ENCODE results near the gene APLN.

The APLN gene

GRCh38 chrX:129636175-129636681 lies 18.5 kb downstream of the APLN start:
- no peak for DNase-seq (ENCODE audit: low read depth in 1 of 2, low spot score in 1 of 2)
- no peak overlapping the region for H3K4me3 ChIP-seq (replicated peaks; ENCODE audit: insufficient read depth, low read length)
- no peaks in the 10 kb centered on the region for H3K27me3 ChIP-seq (ENCODE audit: insufficient read depth, poor library complexity, severe bottlenecking)
- TF ChIP-seq GABPA (IDR thresholded peaks at IDR 0.05; ENCODE audit: low read depth), result no peak
- no peak for TF ChIP-seq POLR2AphosphoS5 (IDR thresholded peaks at IDR 0.05; ENCODE audit: low read depth)
- TF ChIP-seq CTCF (IDR thresholded peaks at IDR 0.05; ENCODE audit: insufficient read depth, low read length), result no peak
- TF ChIP-seq SPI1 (IDR thresholded peaks at IDR 0.05; ENCODE audit: borderline replicate concordance, low read depth), result no peak
- no peak for TF ChIP-seq REST (IDR thresholded peaks at IDR 0.05; ENCODE audit: insufficient replicate concordance, low read depth)
- H3K27ac ChIP-seq (replicated peaks), result no peak overlapping the region

- Histone ChIP-seq H3K4me3 (replicated peaks; ENCODE audit: insufficient read depth, low read length) (no peak overlapping the region), H3K27me3 (ENCODE audit: insufficient read depth, poor library complexity, severe bottlenecking) (no peaks in the 10 kb centered on the region), H3K27ac (replicated peaks) (no peak overlapping the region)
- TF ChIP-seq CTCF (IDR thresholded peaks at IDR 0.05; ENCODE audit: insufficient read depth, low read length) (no peak), SPI1 (IDR thresholded peaks at IDR 0.05; ENCODE audit: borderline replicate concordance, low read depth) (no peak)
- no peak for DNase-seq (ENCODE audit: low read depth in 1 of 2, low spot score in 1 of 2)
Measured at GRCh38 chrX:129634541-129634940, 20.2 kb downstream of the APLN start.

GRCh38 chrX:129632443-129632842 lies 22.3 kb downstream of the APLN start:
- Histone ChIP-seq H3K27ac (replicated peaks) (no peak overlapping the region), H3K27me3 (ENCODE audit: insufficient read depth, poor library complexity, severe bottlenecking) (no peaks in the 10 kb centered on the region), H3K4me3 (replicated peaks; ENCODE audit: insufficient read depth, low read length) (no peak overlapping the region)
- DNase-seq (ENCODE audit: low read depth in 1 of 2, low spot score in 1 of 2), result no peak
- TF ChIP-seq POLR2AphosphoS5 (IDR thresholded peaks at IDR 0.05; ENCODE audit: low read depth), result no peak
- no peak for TF ChIP-seq CTCF (IDR thresholded peaks at IDR 0.05; ENCODE audit: insufficient read depth, low read length)

- H3K27me3 ChIP-seq (ENCODE audit: insufficient read depth, poor library complexity, severe bottlenecking), result no peaks in the 10 kb centered on the region
- no peak overlapping the region for H3K4me3 ChIP-seq (replicated peaks; ENCODE audit: insufficient read depth, low read length)
- TF ChIP-seq CTCF (IDR thresholded peaks at IDR 0.05; ENCODE audit: insufficient read depth, low read length) (no peak), REST (IDR thresholded peaks at IDR 0.05; ENCODE audit: insufficient replicate concordance, low read depth) (no peak), SPI1 (IDR thresholded peaks at IDR 0.05; ENCODE audit: borderline replicate concordance, low read depth) (no peak), POLR2AphosphoS5 (IDR thresholded peaks at IDR 0.05; ENCODE audit: low read depth) (no peak), GABPA (IDR thresholded peaks at IDR 0.05; ENCODE audit: low read depth) (no peak)
- no peak for DNase-seq (ENCODE audit: low read depth in 1 of 2, low spot score in 1 of 2)
- no peak overlapping the region for H3K27ac ChIP-seq (replicated peaks)
Measured at GRCh38 chrX:129631849-129632248, 22.9 kb downstream of the APLN start.
